CD4-positive, alpha-beta memory T cell (primary cell): Measurements from ENCODE around the gene PTPN7. TPM values are rescaled to one million over a fixed set of nuclear protein-coding genes. Genes with fewer than 3 reads are reported as not detected.

Experiments
- CTCF ChIA-PET: fragments of 350-600 bp; sonication (Branson Sonifier 250); formaldehyde crosslinking; loops from one replicate; lab custom pipeline; 2021; ENCODE audit warnings: inconsistent platforms; ENCODE audit not compliant: partially characterized antibody; lab: Charles Lee
- POLR2A ChIA-PET: fragments of 350-600 bp; sonication (Branson Sonifier 250); formaldehyde crosslinking; loops from one replicate; lab custom pipeline; 2021; ENCODE audit not compliant: partially characterized antibody; lab: Charles Lee
- DNase-seq, 5 donors: peaks; one replicate each; pipeline versions ENCODE4 v3.0.0 to v3.0.0-alpha.2; 2020 to 2022; ENCODE audit warnings: mixed read lengths in 1 of 5
- H3K27ac ChIP-seq: one replicate; pipeline ENCODE4 v1.7.0; 2013; ENCODE audit warnings: low read depth, low read length
- H3K27me3 ChIP-seq: 2 replicates; pipeline ENCODE4 v1.7.0; 2013; ENCODE audit warnings: mild to moderate bottlenecking, low read length, moderate library complexity; ENCODE audit not compliant: insufficient read depth
- H3K36me3 ChIP-seq: 2 replicates; pipeline ENCODE4 v1.7.0; 2013; ENCODE audit warnings: mild to moderate bottlenecking, low read length, moderate library complexity; ENCODE audit not compliant: insufficient read depth
- H3K4me1 ChIP-seq: 2 replicates; pipeline ENCODE4 v1.7.0; 2013; ENCODE audit warnings: mild to moderate bottlenecking, low read length, moderate library complexity; ENCODE audit not compliant: insufficient read depth
- H3K4me3 ChIP-seq, 2 donors: one replicate each; pipeline ENCODE4 v1.7.0; 2013; ENCODE audit warnings: low read length in 2 of 2, mild to moderate bottlenecking in 1 of 2
- H3K9me3 ChIP-seq, 2 donors: one replicate each; pipeline ENCODE4 v1.7.0; 2013; ENCODE audit warnings: low read length in 2 of 2, control low read depth in 1 of 2; ENCODE audit not compliant: control insufficient read depth in 1 of 2
- H3K27ac Mint-ChIP-seq, 7 donors: one replicate each; pipeline ENCODE4 v1.8.0; 2020 to 2021; ENCODE audit warnings: mixed read lengths in 7 of 7, mild to moderate bottlenecking in 6 of 7, inconsistent platforms in 3 of 7, moderate library complexity in 3 of 7
- H3K27me3 Mint-ChIP-seq, 2 donors: one replicate each; pipeline ENCODE4 v1.8.0; 2020 to 2021; ENCODE audit warnings: mixed read lengths in 2 of 2
- H3K36me3 Mint-ChIP-seq, 2 donors: one replicate each; pipeline ENCODE4 v1.8.0; 2020 to 2021; ENCODE audit warnings: mixed read lengths in 2 of 2, inconsistent platforms in 1 of 2, mild to moderate bottlenecking in 1 of 2
- H3K4me1 Mint-ChIP-seq, 4 donors: one replicate each; pipeline ENCODE4 v1.8.0; 2020 to 2021; ENCODE audit warnings: mixed read lengths in 4 of 4, mild to moderate bottlenecking in 1 of 4
- H3K4me3 Mint-ChIP-seq, 8 donors: one replicate each; pipeline ENCODE4 v1.8.0; 2020 to 2021; ENCODE audit warnings: mixed read lengths in 8 of 8, mild to moderate bottlenecking in 7 of 8, moderate library complexity in 6 of 8, inconsistent platforms in 3 of 8
- H3K9me3 Mint-ChIP-seq, 8 donors: one replicate each; pipeline ENCODE4 v1.8.0; 2020 to 2021; ENCODE audit warnings: mixed read lengths in 8 of 8, mild to moderate bottlenecking in 5 of 8, inconsistent platforms in 3 of 8, moderate library complexity in 1 of 8
- intact Hi-C: fragments of 100-400 bp; cut with micrococcal nuclease; formaldehyde crosslinking; loops from one replicate; pipeline ENCODE4 v1.15.1; 2023
- polyA plus RNA-seq, 2 donors: library from polyadenylated mRNA; unstranded; fragments of 300-500 nt; fragmentation: Illumina TruSeq; gene quantifications; one replicate each; pipeline ENCODE4 v1.2.3, GENCODE V29; 2021
- total RNA-seq, 2 experiments: library from RNA; stranded (reverse); gene quantifications; one replicate each; pipeline ENCODE4 v1.2.3, GENCODE V29; 2021

The PTPN7 gene
- total and polyA plus RNA-seq, 4 experiments from 2014 or later: 50.5 to 84.1 (median 68.0) TPM

DNA sequence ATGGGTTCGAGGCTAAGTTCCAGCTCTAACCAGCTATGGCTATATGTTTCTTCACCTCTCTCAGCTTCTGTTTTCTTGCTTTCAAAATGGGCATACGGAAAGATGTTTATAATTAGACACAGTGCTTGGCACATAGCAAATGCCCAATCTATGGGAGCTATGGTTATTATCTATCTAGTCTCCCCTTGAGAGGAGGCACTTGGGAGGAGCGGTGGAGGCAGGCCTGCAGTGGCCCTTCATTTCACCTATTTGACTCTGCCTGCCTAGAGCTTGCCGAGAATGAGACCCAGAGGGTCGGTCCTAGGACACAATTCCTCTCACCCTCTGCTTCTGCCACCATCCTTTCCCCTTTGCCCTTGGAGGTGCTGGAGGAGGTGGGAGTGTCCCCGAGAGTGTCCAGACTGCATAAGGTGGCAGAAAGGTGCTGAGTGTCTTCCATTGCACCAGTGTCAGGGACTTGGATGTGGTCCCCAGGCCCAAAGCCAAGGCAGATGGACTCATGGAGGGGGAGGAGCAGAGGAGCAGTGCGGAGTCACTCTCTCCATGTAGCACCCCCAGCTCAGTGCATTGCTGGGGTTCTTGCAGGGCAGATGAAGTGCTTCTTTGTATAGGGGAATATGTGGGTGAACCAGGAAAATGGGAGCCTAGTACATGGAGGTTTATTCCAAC lies 42.2 kb upstream of the PTPN7 start:
- POLR2A ChIA-PET: no interaction called here
- no peak overlapping the region for H3K27ac Mint-ChIP-seq
- peaks cover 30% of the 10 kb centered on the region for H3K4me1 ChIP-seq

DNA sequence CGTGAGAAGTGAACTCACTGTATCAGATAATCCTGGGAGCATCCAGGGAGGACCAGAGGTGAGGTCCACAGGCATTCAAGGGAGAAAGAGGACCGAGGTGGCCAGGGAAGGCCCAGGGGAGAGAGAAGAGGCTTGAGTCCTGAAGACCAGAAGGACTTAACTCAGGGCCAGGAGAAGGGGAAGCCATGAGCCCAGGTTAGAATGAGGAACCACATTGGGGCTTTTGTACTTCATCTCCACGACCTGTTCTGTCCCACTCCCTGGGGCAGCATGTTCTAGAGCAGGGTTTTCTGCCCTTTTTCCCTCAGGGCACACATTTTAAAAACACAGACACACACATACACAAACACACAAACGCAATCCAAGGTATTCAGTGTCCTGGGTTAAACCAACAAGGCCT lies 41.6 kb upstream of the PTPN7 start:
- H3K27me3 Mint-ChIP-seq: peaks cover 0 to 4% of the 10 kb centered on the region in 2 donors
- no peaks in the 10 kb centered on the region for H3K9me3 ChIP-seq
- peaks cover 30% of the 10 kb centered on the region for H3K4me1 ChIP-seq
- peak overlapping the region in 2 of 7 donors; percentile 12 to 31 for H3K27ac Mint-ChIP-seq
- no peak overlapping the region for H3K4me3 ChIP-seq
- no peaks in the 10 kb centered on the region for H3K27me3 ChIP-seq
- ChIA-PET CTCF (interaction anchor here (1.3 to 1.5 kb wide), 2 partner anchors 9 kb away, joined by 9 to 10 read pairs; partner anchors contain the start of gene LGR6), POLR2A (no interaction called here)
- intact Hi-C loops: no loop called here
- H3K4me1 Mint-ChIP-seq: peaks cover 12 to 41% (median 17%) of the 10 kb centered on the region in 4 donors
- no peak overlapping the region for H3K27ac ChIP-seq
- DNase-seq: no peak
- H3K36me3 ChIP-seq: no peaks in the 10 kb centered on the region
- no peaks in the 10 kb centered on the region for H3K36me3 Mint-ChIP-seq
- no peak overlapping the region for H3K4me3 Mint-ChIP-seq
- H3K9me3 Mint-ChIP-seq: no peaks in the 10 kb centered on the region

More for the DNA sequence above, 42.2 kb upstream of the PTPN7 start:
- intact Hi-C loops: no loop called here
- Mint-ChIP-seq H3K4me1 (peaks cover 12 to 39% (median 17%) of the 10 kb centered on the region in 4 donors), H3K27me3 (peaks cover 0 to 4% of the 10 kb centered on the region in 2 donors), H3K9me3 (no peaks in the 10 kb centered on the region), H3K4me3 (no peak overlapping the region), H3K36me3 (no peaks in the 10 kb centered on the region)
- no peaks in the 10 kb centered on the region for H3K9me3 ChIP-seq
- DNase-seq: no peak
- no peaks in the 10 kb centered on the region for H3K27me3 ChIP-seq
- CTCF ChIA-PET: interaction anchor here (1.5 kb wide), 1 partner anchor 9 kb away, joined by 10 read pairs; the partner anchor contains the start of gene LGR6
- no peaks in the 10 kb centered on the region for H3K36me3 ChIP-seq
- no peak overlapping the region for H3K27ac ChIP-seq
- no peak overlapping the region for H3K4me3 ChIP-seq

DNA sequence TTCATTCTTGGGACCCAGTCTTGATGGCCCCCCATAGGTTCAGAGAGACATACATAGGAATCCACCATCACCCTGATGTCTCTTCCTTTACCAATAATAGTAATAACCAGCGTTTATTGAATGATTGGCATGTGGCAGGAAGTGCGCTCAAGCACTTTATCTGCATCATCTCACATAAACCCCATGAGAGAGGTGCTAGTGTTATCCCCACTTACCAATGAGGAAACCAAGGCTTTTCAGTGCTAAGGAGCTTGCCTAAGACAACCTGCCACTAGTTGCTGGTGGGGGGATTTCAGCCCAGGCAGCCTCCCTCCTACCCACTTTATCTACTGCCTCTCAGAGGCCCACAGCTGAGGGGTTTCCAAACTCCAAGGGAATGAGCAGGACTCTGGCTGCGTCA lies 40.9 kb upstream of the PTPN7 start:
- Histone ChIP-seq H3K27ac (no peak overlapping the region), H3K4me1 (peaks cover 30% of the 10 kb centered on the region), H3K27me3 (no peaks in the 10 kb centered on the region), H3K9me3 (no peaks in the 10 kb centered on the region), H3K4me3 (no peak overlapping the region), H3K36me3 (no peaks in the 10 kb centered on the region)
- Mint-ChIP-seq H3K27me3 (peaks cover 0 to 7% of the 10 kb centered on the region in 2 donors), H3K36me3 (no peaks in the 10 kb centered on the region), H3K4me3 (peak overlapping the region in 3 of 8 donors; percentile 10 to 40 (median 22)), H3K27ac (peak overlapping the region in 5 of 7 donors; percentile 4 to 86 (median 33)), H3K9me3 (no peaks in the 10 kb centered on the region), H3K4me1 (peaks cover 12 to 41% (median 17%) of the 10 kb centered on the region in 4 donors)
- intact Hi-C loops: no loop called here
- CTCF ChIA-PET: interaction anchor here (0.9 to 1.3 kb wide), 2 partner anchors 9 to 18 kb away, joined by 3 to 9 read pairs; no protein-coding TSS in a partner anchor
- POLR2A ChIA-PET: interaction anchor here (1.0 kb wide), 1 partner anchor 41 kb away, joined by 3 read pairs; the partner anchor contains the start of gene PTPN7
- peak in 1 of 5 donors; percentile 33 for DNase-seq

DNA sequence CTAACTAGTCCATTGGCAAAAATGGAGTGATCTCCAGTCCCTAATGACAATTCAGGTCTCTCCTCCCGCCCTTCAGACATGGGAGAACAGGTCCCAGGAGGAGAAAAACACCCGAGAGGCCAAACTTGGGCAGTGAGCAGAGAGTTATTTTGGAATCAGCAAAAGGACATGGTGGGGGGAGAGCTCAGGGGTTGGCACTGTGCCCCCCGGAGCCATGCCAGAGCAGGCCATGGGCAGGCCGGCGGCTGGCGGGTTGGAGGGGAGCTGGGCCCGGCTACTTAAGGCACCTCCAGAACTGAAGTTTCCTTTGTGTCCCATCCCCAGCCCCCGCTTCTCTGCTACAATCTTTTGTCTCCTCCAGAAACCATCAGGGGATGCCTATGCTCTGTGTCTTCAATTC lies 40.3 kb upstream of the PTPN7 start:
- ChIA-PET POLR2A (interaction anchor here (1.0 kb wide), 1 partner anchor 40 kb away, joined by 3 read pairs; the partner anchor contains the start of gene PTPN7), CTCF (interaction anchor here (0.9 to 1.4 kb wide), 5 partner anchors 8 to 519 kb away, joined by 3 to 9 read pairs (median 4); no protein-coding TSS in a partner anchor)
- Mint-ChIP-seq H3K36me3 (no peaks in the 10 kb centered on the region), H3K4me3 (peak overlapping the region in 1 of 8 donors; percentile 0), H3K27me3 (peaks cover 0 to 7% of the 10 kb centered on the region in 2 donors), H3K27ac (peak overlapping the region in 1 of 7 donors; percentile 86), H3K9me3 (no peaks in the 10 kb centered on the region), H3K4me1 (peaks cover 12 to 41% (median 17%) of the 10 kb centered on the region in 4 donors)
- Histone ChIP-seq H3K4me3 (no peak overlapping the region), H3K4me1 (peaks cover 30% of the 10 kb centered on the region), H3K36me3 (no peaks in the 10 kb centered on the region), H3K9me3 (no peaks in the 10 kb centered on the region), H3K27ac (no peak overlapping the region), H3K27me3 (no peaks in the 10 kb centered on the region)
- intact Hi-C loops: no loop called here
- no peak for DNase-seq

DNA sequence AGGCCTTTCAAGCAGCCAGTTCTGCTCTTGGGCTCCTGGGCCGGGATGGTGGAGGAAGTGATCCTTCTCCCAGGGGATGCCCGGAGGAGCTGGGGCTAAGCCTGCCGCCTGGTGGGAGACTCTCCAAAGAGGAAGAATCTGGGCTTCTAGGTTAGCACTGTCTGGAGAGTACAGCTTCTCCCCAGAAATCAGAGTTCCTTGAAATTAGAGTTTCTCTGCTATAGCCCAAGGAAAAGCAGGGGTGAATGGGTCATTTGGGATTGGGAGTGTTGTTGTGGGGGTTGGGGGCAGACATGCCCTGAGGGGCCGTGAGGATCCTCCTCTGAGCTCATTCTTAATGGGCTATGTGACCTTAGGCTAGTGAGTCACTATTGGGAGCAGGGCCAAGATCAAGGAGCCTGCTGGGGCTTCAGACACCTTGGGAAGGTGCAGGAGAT lies 39.7 kb upstream of the PTPN7 start:
- Mint-ChIP-seq H3K27me3 (peaks cover 2 to 11% of the 10 kb centered on the region in 2 donors), H3K27ac (peak overlapping the region in 1 of 7 donors; percentile 16), H3K9me3 (no peaks in the 10 kb centered on the region), H3K4me1 (peaks cover 12 to 41% (median 17%) of the 10 kb centered on the region in 4 donors), H3K4me3 (no peak overlapping the region), H3K36me3 (no peaks in the 10 kb centered on the region)
- Histone ChIP-seq H3K4me1 (peaks cover 30% of the 10 kb centered on the region), H3K4me3 (no peak overlapping the region), H3K27ac (no peak overlapping the region), H3K36me3 (no peaks in the 10 kb centered on the region), H3K27me3 (no peaks in the 10 kb centered on the region), H3K9me3 (no peaks in the 10 kb centered on the region)
- no peak for DNase-seq
- intact Hi-C loops: no loop called here
- ChIA-PET CTCF (interaction anchor here (1.0 to 1.4 kb wide), 4 partner anchors 10 to 519 kb away, joined by 3 to 6 read pairs (median 4); no protein-coding TSS in a partner anchor), POLR2A (no interaction called here)

DNA sequence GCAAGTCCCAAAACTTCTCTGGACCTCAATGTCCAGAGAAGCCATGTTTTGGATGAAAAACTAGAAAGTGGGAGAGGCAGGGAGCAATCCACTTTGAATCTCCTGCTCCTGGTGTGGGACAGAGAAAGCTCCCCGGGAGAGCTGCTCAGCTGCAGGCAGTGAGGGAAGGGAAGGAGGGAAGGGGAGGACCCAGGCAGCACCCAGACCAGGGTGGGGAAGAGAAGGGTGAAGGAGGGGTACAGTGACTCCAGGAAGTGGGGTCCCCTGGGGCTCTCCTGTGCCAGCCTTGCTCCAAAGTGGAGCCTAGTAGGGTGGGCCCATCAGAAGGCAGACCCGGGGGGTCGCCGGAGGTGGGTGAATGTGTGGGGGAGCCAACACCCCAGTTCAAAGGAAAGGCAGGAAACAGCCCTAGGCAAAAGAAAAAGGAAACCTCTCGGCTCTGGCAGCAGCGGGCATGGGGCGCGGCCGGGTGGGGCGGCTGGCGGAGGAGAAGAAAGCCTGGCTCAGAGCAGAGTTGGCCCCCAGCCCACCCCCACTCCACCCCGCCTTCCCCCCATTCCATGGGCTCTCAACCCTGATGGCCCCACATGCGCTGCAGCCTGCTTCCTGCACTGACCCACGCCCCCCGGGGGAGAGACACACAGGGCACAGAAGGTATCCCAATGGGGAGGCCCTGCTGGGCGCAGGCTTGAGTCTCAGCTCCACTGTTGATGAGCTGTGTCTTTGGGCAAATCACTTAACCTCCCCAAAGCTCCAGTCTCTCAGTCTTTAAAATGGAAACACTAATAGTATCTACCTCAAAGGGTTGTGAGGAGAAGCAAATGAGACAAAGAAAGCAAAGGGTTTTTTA lies 38.9 kb upstream of the PTPN7 start:
- H3K9me3 Mint-ChIP-seq: no peaks in the 10 kb centered on the region
- peaks cover 12 to 41% (median 17%) of the 10 kb centered on the region in 4 donors for H3K4me1 Mint-ChIP-seq
- H3K27me3 Mint-ChIP-seq: peaks cover 5 to 15% of the 10 kb centered on the region in 2 donors
- CTCF ChIA-PET: interaction anchor here (1.1 to 1.4 kb wide), 3 partner anchors 9 to 520 kb away, joined by 4 to 6 read pairs (median 4); no protein-coding TSS in a partner anchor
- Histone ChIP-seq H3K27me3 (peaks cover under 1% of the 10 kb centered on the region), H3K4me1 (peaks cover 30% of the 10 kb centered on the region), H3K27ac (no peak overlapping the region), H3K36me3 (no peaks in the 10 kb centered on the region), H3K9me3 (no peaks in the 10 kb centered on the region), H3K4me3 (no peak overlapping the region)
- no peak for DNase-seq
- intact Hi-C loops: no loop called here
- H3K4me3 Mint-ChIP-seq: peak overlapping the region in 1 of 8 donors; percentile 27
- peak overlapping the region in 2 of 7 donors; percentile 16 to 57 for H3K27ac Mint-ChIP-seq
- H3K36me3 Mint-ChIP-seq: no peaks in the 10 kb centered on the region
- POLR2A ChIA-PET: no interaction called here
